Caco-2 (cell line): ENCODE data around the gene CROCC2. TPM values are rescaled to one million over a fixed set of nuclear protein-coding genes. Genes with fewer than 3 reads are reported as not detected.

Experiments used
- BruUV-seq: library from RNA; stranded (reverse); fragments of 400-500 nt; replicated peaks from 2 replicates; lab custom pipeline; 2021; lab: Mats Ljungman, UMichigan
- CTCF ChIA-PET: fragments of 300-600 bp; sonication (Branson Sonifier 250); formaldehyde crosslinking; loops from one replicate; lab custom pipeline; 2022; ENCODE audit warnings: antibody characterized with exemption; lab: Charles Lee
- POLR2A ChIA-PET: fragments of 300-600 bp; sonication (Branson Sonifier 250); formaldehyde crosslinking; loops from one replicate; lab custom pipeline; 2022; ENCODE audit warnings: antibody characterized with exemption; lab: Charles Lee
- DNase-seq, 2 experiments: peaks; one replicate each; pipeline versions ENCODE4 v3.0.0 to v3.0.0-alpha.2; 2020 to 2022
- H3K27me3 ChIP-seq: replicated peaks from 2 replicates; pipeline ENCODE4 v1.6.0; 2011; ENCODE audit warnings: low read length; ENCODE audit not compliant: control insufficient read depth, insufficient read depth
- H3K36me3 ChIP-seq: 2 replicates; pipeline ENCODE4 v1.5.1; 2011; ENCODE audit warnings: low read length; ENCODE audit not compliant: control insufficient read depth, insufficient read depth
- H3K4me1 ChIP-seq: fragments of 250-450 bp; sonication (Bioruptor Pico); 2 replicates; pipeline ENCODE4 v1.5.1; 2020; ENCODE audit warnings: mild to moderate bottlenecking
- H3K4me3 ChIP-seq: 2 replicates; pipeline ENCODE4 v1.5.1; 2011; ENCODE audit warnings: low read depth, mild to moderate bottlenecking, control low read depth, low read length
- H3K9me3 ChIP-seq: fragments of 250-450 bp; sonication (Bioruptor Pico); 2 replicates; pipeline ENCODE4 v1.5.1; 2020; ENCODE audit warnings: mild to moderate bottlenecking, moderate library complexity
- H3K27ac Mint-ChIP-seq: one replicate; pipeline ENCODE4 v1.8.0; 2022; ENCODE audit warnings: mixed read lengths; ENCODE audit not compliant: unreplicated experiment
- H3K27me3 Mint-ChIP-seq: one replicate; pipeline ENCODE4 v1.8.0; 2022; ENCODE audit warnings: mixed read lengths; ENCODE audit not compliant: insufficient read depth, unreplicated experiment
- H3K36me3 Mint-ChIP-seq: one replicate; pipeline ENCODE4 v1.8.0; 2022; ENCODE audit warnings: mild to moderate bottlenecking, mixed read lengths; ENCODE audit not compliant: insufficient read depth, unreplicated experiment
- H3K4me1 Mint-ChIP-seq: one replicate; pipeline ENCODE4 v1.8.0; 2022; ENCODE audit warnings: low read depth, mixed read lengths; ENCODE audit not compliant: unreplicated experiment
- H3K4me3 Mint-ChIP-seq: one replicate; pipeline ENCODE4 v1.8.0; 2022; ENCODE audit warnings: mild to moderate bottlenecking, moderate library complexity, mixed read lengths; ENCODE audit not compliant: unreplicated experiment
- H3K9me3 Mint-ChIP-seq: one replicate; pipeline ENCODE4 v1.8.0; 2022; ENCODE audit warnings: mixed read lengths; ENCODE audit not compliant: unreplicated experiment
- CTCF ChIP-seq, 2 experiments: fragments of 200-600 bp in 1 of 2; IDR thresholded peaks; 1 replicate in 1 of 2; 2 replicates in 1 of 2; pipeline versions ENCODE4 v1.5.1 to v1.8.0; 2011 to 2022; ENCODE audit warnings: antibody characterized with exemption in 1 of 2, control low read depth in 1 of 2, inconsistent platforms in 1 of 2, low read depth in 1 of 2, low read length in 1 of 2, mild to moderate bottlenecking in 1 of 2, moderate library complexity in 1 of 2; ENCODE audit not compliant: insufficient read depth in 1 of 2, severe bottlenecking in 1 of 2, unreplicated experiment in 1 of 2
- intact Hi-C: fragments of 100-400 bp; cut with micrococcal nuclease; formaldehyde crosslinking; loops from one replicate; pipeline ENCODE4 v1.10.0; 2022; ENCODE audit not compliant: unreplicated experiment
- total RNA-seq: library from RNA; stranded (reverse); gene quantifications from 2 replicates; pipeline ENCODE4 v1.2.3, GENCODE V29; 2022

Gene CROCC2
- total RNA-seq, 1 experiment from 2014 or later: not detected

DNA sequence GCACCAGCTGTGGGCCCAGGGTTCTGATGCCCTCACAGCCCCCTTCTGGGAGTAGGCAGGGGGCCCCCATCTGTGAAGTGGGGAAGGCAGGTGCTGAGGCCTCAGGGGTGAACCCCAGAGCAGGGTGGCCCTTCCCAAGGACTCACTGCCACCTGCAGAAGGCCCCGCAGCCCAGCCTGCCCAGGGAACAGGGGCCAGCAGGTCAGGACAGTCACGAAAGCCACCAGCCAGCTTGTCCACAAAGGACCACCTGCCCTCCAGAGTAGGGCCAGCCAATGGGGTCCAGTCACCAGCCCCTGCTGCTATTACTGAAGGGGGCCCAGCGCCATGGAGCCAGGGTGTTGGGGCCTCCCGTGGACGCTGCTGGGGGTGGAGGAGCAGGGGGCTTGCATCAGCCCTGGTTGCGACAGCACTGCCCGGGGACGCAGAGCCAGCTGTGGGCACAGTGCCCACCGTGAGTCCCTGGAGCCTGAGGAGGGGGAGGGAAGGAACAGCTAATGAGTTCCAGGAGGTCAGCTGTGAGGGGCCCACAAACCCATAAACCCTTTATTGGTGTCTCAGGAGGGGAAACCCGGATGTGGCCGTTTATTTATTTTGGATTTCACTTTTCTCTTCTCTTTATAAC is 80.8 kb downstream of the CROCC2 start:
- no peaks in the 10 kb centered on the region for H3K36me3 Mint-ChIP-seq
- TF ChIP-seq CTCF (IDR thresholded peaks at IDR 0.05; ENCODE audit: insufficient read depth in 1 of 2, low read depth in 1 of 2, low read length in 1 of 2, severe bottlenecking in 1 of 2, unreplicated experiment in 1 of 2): no peak
- H3K9me3 Mint-ChIP-seq: no peaks in the 10 kb centered on the region
- H3K27ac Mint-ChIP-seq: no peak overlapping the region
- CTCF ChIA-PET: interaction anchor here (1.3 kb wide), 1 partner anchor 136 kb away, joined by 4 read pairs; no protein-coding TSS in a partner anchor
- Histone ChIP-seq H3K27me3 (no peaks in the 10 kb centered on the region), H3K4me1 (no peaks in the 10 kb centered on the region), H3K4me3 (no peak overlapping the region), H3K36me3 (no peaks in the 10 kb centered on the region), H3K9me3 (no peaks in the 10 kb centered on the region)
- H3K4me3 Mint-ChIP-seq: no peak overlapping the region
- no TSS peak for BruUV-seq
- intact Hi-C loops: loop anchor here (10.0 kb wide), 1 partner anchor 92 kb away; the partner anchor contains the start of gene MAB21L4
- POLR2A ChIA-PET: no interaction called here
- H3K4me1 Mint-ChIP-seq: no peaks in the 10 kb centered on the region
- no peaks in the 10 kb centered on the region for H3K27me3 Mint-ChIP-seq
- no peak for DNase-seq

DNA sequence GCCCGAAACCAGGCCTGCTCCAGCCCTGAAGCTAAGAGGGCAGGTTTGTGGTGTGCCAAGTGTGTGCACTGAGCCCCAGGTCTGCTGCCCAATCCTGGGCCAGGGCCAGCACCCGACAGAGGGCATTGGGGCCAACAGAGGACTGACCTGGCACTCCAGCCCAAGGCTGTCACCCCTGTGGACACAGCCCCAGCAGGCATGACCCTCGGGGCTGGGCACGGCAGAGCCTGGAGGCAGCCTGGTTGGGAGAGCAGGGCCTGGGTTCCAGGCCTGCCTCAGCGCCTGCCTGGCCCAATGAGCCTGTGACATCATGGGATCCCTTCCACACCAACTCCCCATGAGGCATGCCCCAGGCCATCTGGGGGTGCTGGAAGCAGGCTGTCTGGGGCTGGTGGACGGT is 81.5 kb downstream of the CROCC2 start:
- no peak overlapping the region for H3K4me3 ChIP-seq
- CTCF ChIA-PET: interaction anchor here (1.3 kb wide), 1 partner anchor 136 kb away, joined by 4 read pairs; no protein-coding TSS in a partner anchor
- no peak overlapping the region for H3K4me3 Mint-ChIP-seq
- TF ChIP-seq CTCF (IDR thresholded peaks at IDR 0.05; ENCODE audit: insufficient read depth in 1 of 2, low read depth in 1 of 2, low read length in 1 of 2, severe bottlenecking in 1 of 2, unreplicated experiment in 1 of 2): no peak
- POLR2A ChIA-PET: no interaction called here
- H3K36me3 ChIP-seq: no peaks in the 10 kb centered on the region
- intact Hi-C loops: loop anchor here (10.0 kb wide), 1 partner anchor 93 kb away; the partner anchor contains the start of gene MAB21L4
- peak in 1 of 2 experiments; percentile 13 for DNase-seq
- no peaks in the 10 kb centered on the region for H3K9me3 Mint-ChIP-seq
- no peaks in the 10 kb centered on the region for H3K4me1 ChIP-seq
- no peaks in the 10 kb centered on the region for H3K4me1 Mint-ChIP-seq
- no peak overlapping the region for H3K27ac Mint-ChIP-seq
- H3K9me3 ChIP-seq: no peaks in the 10 kb centered on the region
- no TSS peak for BruUV-seq
- H3K36me3 Mint-ChIP-seq: no peaks in the 10 kb centered on the region
- no peaks in the 10 kb centered on the region for H3K27me3 Mint-ChIP-seq
- H3K27me3 ChIP-seq: no peaks in the 10 kb centered on the region

DNA sequence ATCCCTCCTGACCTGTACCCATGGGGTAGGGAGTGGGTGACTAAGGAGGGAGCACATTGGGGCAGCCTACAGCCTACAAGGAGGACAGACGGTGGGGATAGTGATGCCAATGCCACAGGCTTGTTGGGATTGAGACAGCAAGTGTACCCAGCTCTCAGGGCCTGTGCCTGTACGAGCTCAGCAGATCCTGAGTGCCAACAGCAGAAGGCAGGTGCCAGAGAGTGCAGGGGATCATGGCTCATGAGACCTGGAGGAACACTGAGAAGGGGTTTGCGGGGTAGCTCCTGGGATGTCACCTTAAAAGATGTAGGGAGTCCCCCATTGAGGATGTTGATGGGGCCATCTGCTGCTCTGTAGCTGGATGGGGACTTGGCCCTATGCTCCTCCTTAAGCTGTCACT is 82.0 kb downstream of the CROCC2 start:
- POLR2A ChIA-PET: no interaction called here
- Mint-ChIP-seq H3K36me3 (no peaks in the 10 kb centered on the region), H3K4me3 (no peak overlapping the region), H3K27me3 (no peaks in the 10 kb centered on the region), H3K9me3 (no peaks in the 10 kb centered on the region), H3K27ac (no peak overlapping the region), H3K4me1 (no peaks in the 10 kb centered on the region)
- BruUV-seq: no TSS peak
- intact Hi-C loops: loop anchor here (10.0 kb wide), 1 partner anchor 93 kb away; the partner anchor contains the start of gene MAB21L4
- CTCF ChIA-PET: interaction anchor here (0.9 kb wide), 1 partner anchor 138 kb away, joined by 3 read pairs; no protein-coding TSS in a partner anchor
- H3K9me3 ChIP-seq: no peaks in the 10 kb centered on the region
- H3K4me1 ChIP-seq: no peaks in the 10 kb centered on the region
- no peaks in the 10 kb centered on the region for H3K27me3 ChIP-seq
- no peak overlapping the region for H3K4me3 ChIP-seq
- no peak for DNase-seq
- H3K36me3 ChIP-seq: no peaks in the 10 kb centered on the region
- no peak for TF ChIP-seq CTCF (IDR thresholded peaks at IDR 0.05; ENCODE audit: insufficient read depth in 1 of 2, low read depth in 1 of 2, low read length in 1 of 2, severe bottlenecking in 1 of 2, unreplicated experiment in 1 of 2)
